Fibroblast of villous mesenchyme (primary cell): ENCODE data around the gene RETN. TPM values are rescaled to one million over a fixed set of nuclear protein-coding genes. Genes with fewer than 3 reads are reported as not detected.

Source experiments
- DNase-seq: peaks from one replicate; pipeline ENCODE4 v3.0.0-alpha.2; 2010; ENCODE audit warnings: low read depth
- H3K4me3 ChIP-seq: 2 replicates; pipeline ENCODE4 v1.5.1; 2011; ENCODE audit warnings: low read depth, mild to moderate bottlenecking, low read length
- total RNA-seq: library from RNA; depleted of rRNA; stranded (reverse); fragments of >200 nt; gene quantifications from 2 replicates; pipeline ENCODE4 v1.2.3, GENCODE V29; 2012
- TF ChIP-seq, protein P1 (sequence below): IDR thresholded peaks from 2 replicates; pipeline ENCODE4 v1.5.1; 2012; ENCODE audit warnings: low read depth, mild to moderate bottlenecking, low read length; ENCODE audit not compliant: insufficient read depth

Gene RETN
- total RNA-seq, 1 donor = not detected

DNA sequence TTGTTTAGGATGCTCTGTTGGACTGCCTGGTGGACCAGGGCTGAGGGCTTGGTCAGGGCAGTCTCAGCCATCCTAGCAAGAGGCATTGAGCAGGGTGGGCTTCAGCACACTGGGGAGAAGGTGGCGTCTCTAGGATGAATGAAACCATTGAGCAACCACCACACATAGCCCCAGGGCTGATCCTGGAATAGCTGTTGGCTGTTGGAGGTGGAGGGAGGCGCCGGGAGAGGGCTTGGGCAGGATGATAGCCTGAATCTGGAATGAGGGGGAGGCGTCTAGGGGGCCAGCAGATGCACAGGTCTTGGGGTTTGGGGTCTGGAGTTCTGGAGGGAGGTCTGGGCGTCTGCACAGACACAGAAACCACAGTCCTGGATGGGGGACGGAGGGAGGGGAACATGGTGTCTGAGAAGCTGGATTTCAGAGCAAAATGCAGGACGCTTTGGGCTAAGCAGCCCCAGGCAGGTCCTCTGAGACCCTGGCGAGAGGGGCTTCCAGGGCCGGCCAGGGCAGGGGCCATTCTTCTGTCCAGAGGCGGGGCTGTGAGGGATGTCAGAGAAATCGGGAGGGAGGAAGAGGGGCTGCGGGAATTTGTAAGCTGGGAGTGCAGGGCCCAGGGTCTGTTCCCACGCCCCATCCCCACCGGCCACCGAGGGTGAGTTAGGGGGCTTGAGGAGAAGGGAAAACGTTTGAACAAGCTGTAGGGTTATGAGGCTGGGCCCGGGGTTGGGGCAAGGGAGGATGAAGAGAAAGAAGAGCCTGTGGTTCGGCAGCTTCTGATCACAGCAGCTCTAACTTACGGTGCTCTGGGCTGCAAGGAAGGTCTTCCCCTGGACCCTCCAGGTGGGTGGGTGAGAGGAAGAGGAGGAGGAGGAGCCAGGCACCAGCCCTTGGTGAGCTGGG, 16.9 kb downstream of the RETN start:
- no peak for DNase-seq
- TF ChIP-seq, protein P1, sequence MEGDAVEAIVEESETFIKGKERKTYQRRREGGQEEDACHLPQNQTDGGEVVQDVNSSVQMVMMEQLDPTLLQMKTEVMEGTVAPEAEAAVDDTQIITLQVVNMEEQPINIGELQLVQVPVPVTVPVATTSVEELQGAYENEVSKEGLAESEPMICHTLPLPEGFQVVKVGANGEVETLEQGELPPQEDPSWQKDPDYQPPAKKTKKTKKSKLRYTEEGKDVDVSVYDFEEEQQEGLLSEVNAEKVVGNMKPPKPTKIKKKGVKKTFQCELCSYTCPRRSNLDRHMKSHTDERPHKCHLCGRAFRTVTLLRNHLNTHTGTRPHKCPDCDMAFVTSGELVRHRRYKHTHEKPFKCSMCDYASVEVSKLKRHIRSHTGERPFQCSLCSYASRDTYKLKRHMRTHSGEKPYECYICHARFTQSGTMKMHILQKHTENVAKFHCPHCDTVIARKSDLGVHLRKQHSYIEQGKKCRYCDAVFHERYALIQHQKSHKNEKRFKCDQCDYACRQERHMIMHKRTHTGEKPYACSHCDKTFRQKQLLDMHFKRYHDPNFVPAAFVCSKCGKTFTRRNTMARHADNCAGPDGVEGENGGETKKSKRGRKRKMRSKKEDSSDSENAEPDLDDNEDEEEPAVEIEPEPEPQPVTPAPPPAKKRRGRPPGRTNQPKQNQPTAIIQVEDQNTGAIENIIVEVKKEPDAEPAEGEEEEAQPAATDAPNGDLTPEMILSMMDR = no peak
- H3K4me3 ChIP-seq = no peak overlapping the region

DNA sequence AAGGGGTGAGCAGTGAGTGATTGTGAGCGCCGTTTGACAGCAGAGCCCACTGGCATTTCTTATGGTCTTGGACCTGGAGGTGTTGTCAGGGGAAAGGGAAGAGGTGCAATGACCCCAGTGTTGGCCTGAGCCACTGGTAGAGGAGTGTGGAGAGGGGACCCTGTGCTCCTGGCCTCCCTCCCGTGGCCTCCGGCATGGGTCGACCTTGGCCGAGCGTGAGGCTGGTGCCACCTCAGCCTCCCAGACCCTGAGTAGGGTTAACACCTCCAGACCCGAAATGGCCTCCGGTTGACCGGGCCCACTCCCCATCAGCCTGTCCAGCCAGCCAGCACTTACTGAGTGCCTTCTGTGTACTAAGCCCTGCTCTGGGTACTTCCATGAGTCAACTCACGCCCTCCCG, 18.3 kb downstream of the RETN start:
- TF ChIP-seq, protein P1 = no peak
- H3K4me3 ChIP-seq = no peak overlapping the region
- no peak for DNase-seq

DNA sequence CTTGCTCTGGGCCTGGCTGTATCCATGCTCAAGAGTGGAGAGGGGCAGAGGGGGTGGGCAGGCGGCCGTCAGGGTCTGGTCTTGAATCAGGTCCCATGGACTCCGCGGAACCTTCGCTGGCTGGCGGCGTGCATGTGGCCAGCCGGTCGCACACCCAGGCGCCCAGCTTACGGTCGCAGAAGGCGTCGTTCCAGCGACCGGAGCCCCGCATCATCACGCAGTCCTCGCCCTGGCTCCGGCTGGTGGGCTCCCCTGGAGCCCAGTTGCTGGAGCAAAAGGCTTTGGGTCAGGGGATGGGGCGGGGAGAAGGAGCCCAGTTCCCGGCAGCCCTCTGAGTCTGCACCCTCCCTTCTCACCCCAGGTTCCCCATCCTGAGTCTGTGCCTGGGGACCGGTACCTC, 20.3 kb downstream of the RETN start:
- H3K4me3 ChIP-seq = no peak overlapping the region
- DNase-seq = no peak
- TF ChIP-seq, protein P1 = no peak

DNA sequence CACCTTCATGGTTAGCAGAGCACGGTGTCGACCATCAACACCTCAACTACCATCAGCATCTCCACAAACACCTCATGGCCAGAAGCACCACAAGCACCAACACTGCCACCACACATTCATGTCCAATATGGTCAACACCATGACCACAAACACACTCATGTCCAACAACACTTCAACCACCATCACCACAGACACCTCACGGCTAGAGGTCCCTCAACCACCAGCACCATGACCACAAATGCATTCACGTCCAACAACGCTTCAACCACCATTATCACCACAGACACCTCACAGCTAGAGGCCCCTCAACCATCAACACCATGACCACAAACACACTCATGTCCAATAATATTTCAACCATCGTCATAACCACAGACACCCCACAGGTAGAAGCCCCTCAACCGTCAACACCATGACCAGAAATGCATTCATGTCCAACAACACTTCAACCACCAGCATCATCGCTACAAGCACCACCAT, 22.0 kb downstream of the RETN start:
- no peak overlapping the region for H3K4me3 ChIP-seq
- no peak for DNase-seq
- TF ChIP-seq, protein P1 = no peak

DNA sequence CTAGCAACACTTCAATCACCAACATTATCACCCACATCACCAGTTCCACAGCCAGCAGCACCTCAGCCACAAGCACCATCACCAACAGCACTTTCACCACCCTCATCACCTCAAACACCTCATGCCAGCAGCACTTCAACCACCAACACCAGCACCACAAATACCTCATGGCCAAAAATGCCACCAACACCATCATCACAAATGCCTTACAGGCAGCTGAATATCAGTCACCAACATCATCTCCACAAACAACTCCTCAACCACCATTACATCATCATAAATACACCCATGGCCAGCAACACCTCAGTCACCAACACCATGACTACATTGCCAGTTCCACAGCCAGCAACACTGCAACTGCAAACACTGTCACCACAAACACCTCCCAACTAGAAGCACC, 22.6 kb downstream of the RETN start:
- no peak for DNase-seq
- no peak overlapping the region for H3K4me3 ChIP-seq
- TF ChIP-seq, protein P1 = no peak

DNA sequence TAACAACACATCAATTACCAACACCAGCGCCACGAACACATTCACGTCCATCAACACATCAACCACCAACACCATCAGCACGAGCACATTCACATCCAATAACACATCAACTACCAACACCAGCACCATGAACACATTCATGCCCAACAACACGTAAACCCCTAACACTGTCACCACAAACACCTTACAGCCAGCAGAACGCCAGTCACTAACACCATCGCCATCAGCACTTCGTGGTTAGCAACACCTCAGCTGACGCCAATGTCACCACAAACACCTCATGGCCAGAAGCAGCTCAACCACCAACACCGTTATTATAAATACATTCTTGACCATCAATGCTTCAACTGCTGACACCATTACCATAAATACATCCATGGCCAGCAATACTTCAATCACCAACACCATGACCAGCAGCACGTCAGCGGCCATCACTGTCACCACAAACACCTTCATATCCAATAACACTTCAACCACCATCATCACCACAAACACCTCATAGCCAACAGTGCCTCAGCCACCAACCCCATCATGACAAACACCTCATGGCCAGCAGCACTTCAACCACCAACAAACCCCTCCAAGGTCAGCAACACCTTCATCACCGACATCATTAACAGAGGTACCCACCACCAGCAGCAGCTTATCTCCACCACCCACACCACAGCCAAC, 23.7 kb downstream of the RETN start:
- TF ChIP-seq, protein P1 = no peak
- DNase-seq = no peak
- H3K4me3 ChIP-seq = no peak overlapping the region
